HCT116 (cell line): ENCODE data around the gene TSPEAR. TPM values are rescaled to one million over a fixed set of nuclear protein-coding genes. Genes with fewer than 3 reads are reported as not detected.

Experiments used
- ATAC-seq: fragments of 200-7000 bp; cut with Tn5 transposase; 2 replicates; pipeline ENCODE4 v1.9.1; 2020; ENCODE audit warnings: mild to moderate bottlenecking, moderate library complexity
- BruUV-seq: library from RNA; stranded (reverse); fragments of 400-500 nt; replicated peaks from 2 replicates; lab custom pipeline; 2021; lab: Mats Ljungman, UMichigan
- CTCF ChIA-PET: fragments of 300-600 bp; sonication (Branson Sonifier 250); formaldehyde crosslinking; loops from one replicate; lab custom pipeline; 2021; ENCODE audit warnings: antibody characterized with exemption; lab: Charles Lee
- POLR2A ChIA-PET: fragments of 300-600, 350-600 bp; sonication (Branson Sonifier 250); formaldehyde crosslinking; loops from one replicate; lab custom pipeline; 2021; ENCODE audit warnings: antibody characterized with exemption; lab: Charles Lee
- RAD21 ChIA-PET, 2 experiments: fragments of 300-600 bp; sonication (Branson Sonifier 250); formaldehyde crosslinking; loops; one replicate each; lab custom pipeline; 2023; ENCODE audit warnings: low total read pairs in 2 of 2; ENCODE audit not compliant: uncharacterized antibody in 2 of 2, unreplicated experiment in 2 of 2, low non-redundant PET in 1 of 2; lab: Charles Lee
- DNase-seq: peaks from one replicate; pipeline ENCODE4 v3.0.0-alpha.2; 2010; ENCODE audit warnings: low read depth, low spot score
- H2AFZ ChIP-seq: fragments of 200-600 bp; shearing (Covaris generic), sonication (generic); 2 replicates; pipeline ENCODE4 v1.6.1; 2017; ENCODE audit warnings: low read depth, mixed run types, mixed read lengths, antibody characterized with exemption, low read length; ENCODE audit not compliant: poor library complexity, severe bottlenecking
- H3K27ac ChIP-seq: 2 replicates; pipeline ENCODE4 v1.5.1; 2012; ENCODE audit warnings: low read depth, low read length
- H3K27me3 ChIP-seq: fragments of 200-600 bp; sonication (generic); 2 replicates; pipeline ENCODE4 v1.6.1; 2016; ENCODE audit warnings: mixed run types, low read length, mixed read lengths; ENCODE audit not compliant: insufficient read depth
- H3K36me3 ChIP-seq, 2 experiments: fragments of 200-500 bp in 1 of 2; fragments of 200-600 bp in 1 of 2; sonication (Bioruptor generic) in 1 of 2; sonication (generic) in 1 of 2; 2 replicates each; pipeline versions ENCODE4 v1.5.1 to v1.6.1; 2014 to 2016; ENCODE audit warnings: low read length in 2 of 2, inconsistent platforms in 1 of 2, mixed read lengths in 1 of 2, mixed run types in 1 of 2; ENCODE audit not compliant: insufficient read depth in 2 of 2, control insufficient read depth in 1 of 2
- H3K4me1 ChIP-seq, 2 experiments: fragments of 200-600 bp in 1 of 2; sonication (generic) in 1 of 2; 2 replicates each; pipeline versions ENCODE4 v1.5.1 to v1.6.1; 2012 to 2017; ENCODE audit warnings: low read length in 2 of 2, inconsistent platforms in 1 of 2, mild to moderate bottlenecking in 1 of 2, mixed read lengths in 1 of 2, mixed run types in 1 of 2, moderate library complexity in 1 of 2; ENCODE audit not compliant: insufficient read depth in 2 of 2, control insufficient read depth in 1 of 2
- H3K4me2 ChIP-seq: fragments of 200-600 bp; sonication (generic); 2 replicates; pipeline ENCODE4 v1.6.1; 2017; ENCODE audit warnings: mixed run types, low read length, mixed read lengths
- H3K4me3 ChIP-seq, 2 experiments: fragments of 200-600 bp in 1 of 2; sonication (generic) in 1 of 2; replicated peaks in 1 of 2; 2 replicates each; pipeline ENCODE4 v1.5.1; 2011 to 2016; ENCODE audit warnings: low read length in 2 of 2, control low read depth in 1 of 2, low read depth in 1 of 2, mild to moderate bottlenecking in 1 of 2, mixed read lengths in 1 of 2, mixed run types in 1 of 2
- H3K79me2 ChIP-seq: fragments of 200-600 bp; sonication (generic); 2 replicates; pipeline ENCODE4 v1.6.1; 2017; ENCODE audit warnings: mild to moderate bottlenecking, mixed run types, low read length, moderate library complexity, mixed read lengths; ENCODE audit not compliant: insufficient read depth
- H3K9ac ChIP-seq: fragments of 200-600 bp; sonication (generic); 2 replicates; pipeline ENCODE4 v1.6.1; 2016; ENCODE audit warnings: low read length, mixed read lengths
- H3K9me2 ChIP-seq: fragments of 200-600 bp; sonication (generic), shearing (Covaris generic); 2 replicates; pipeline ENCODE4 v1.6.1; 2017; ENCODE audit warnings: mixed run types, mild to moderate bottlenecking, moderate library complexity; ENCODE audit not compliant: insufficient read depth
- H3K9me3 ChIP-seq, 2 experiments: fragments of 200-500 bp in 1 of 2; fragments of 200-600 bp in 1 of 2; sonication (Bioruptor generic) in 1 of 2; sonication (generic) in 1 of 2; 2 replicates each; pipeline ENCODE4 v1.6.1; 2014 to 2017; ENCODE audit warnings: low read length in 2 of 2, mixed read lengths in 2 of 2, inconsistent platforms in 1 of 2, low read depth in 1 of 2, mild to moderate bottlenecking in 1 of 2, mixed run types in 1 of 2, moderate library complexity in 1 of 2; ENCODE audit not compliant: control insufficient read depth in 1 of 2, insufficient read depth in 1 of 2
- H4K20me1 ChIP-seq: fragments of 200-600 bp; sonication (generic), shearing (Covaris generic); 2 replicates; pipeline ENCODE4 v1.6.1; 2017; ENCODE audit warnings: mixed run types, mild to moderate bottlenecking, moderate library complexity; ENCODE audit not compliant: insufficient read depth
- EZH2 ChIP-seq: fragments of 200-600 bp; sonication (generic); IDR thresholded peaks from 2 replicates; pipeline ENCODE4 v1.6.1; 2017; ENCODE audit warnings: antibody characterized with exemption, mixed run types
- POLR2AphosphoS5 ChIP-seq: IDR thresholded peaks from 2 replicates; pipeline ENCODE4 v1.6.1; 2011; ENCODE audit warnings: mild to moderate bottlenecking, low read depth, low read length, moderate library complexity
- ZFX ChIP-seq: fragments of 450-650 bp; IDR thresholded peaks from 2 replicates; pipeline ENCODE4 v1.6.1; 2017
- intact Hi-C: fragments of 100-400 bp; cut with micrococcal nuclease; formaldehyde crosslinking; loops from 2 replicates; pipeline ENCODE4 v1.10.0; 2022
- total RNA-seq: library from RNA; stranded (reverse); gene quantifications from one replicate; pipeline ENCODE4 v1.2.1, GENCODE V29; 2021; ENCODE audit not compliant: unreplicated experiment
- TF ChIP-seq, protein P1 (sequence below): IDR thresholded peaks from 2 replicates; pipeline ENCODE4 v1.6.1; 2012

TSPEAR gene
- total RNA-seq, 1 experiment from 2014 or later, result not detected

DNA sequence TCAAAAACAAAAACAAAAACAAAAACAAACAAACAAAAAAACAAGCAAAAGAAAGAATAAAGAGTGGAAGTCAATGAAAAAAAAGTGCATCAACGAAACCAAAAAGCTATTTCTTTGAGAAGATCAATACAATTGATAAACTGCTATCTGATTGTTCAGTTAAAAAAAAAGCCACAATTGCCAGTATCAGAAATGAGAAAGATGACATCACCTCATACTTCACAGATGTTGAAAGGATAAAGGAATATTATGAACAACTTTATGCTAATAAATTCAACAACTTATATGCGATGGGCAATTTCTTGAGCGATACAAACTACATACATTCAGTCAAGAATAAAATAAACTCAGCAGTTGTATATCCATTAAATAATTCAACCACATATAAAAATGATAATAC lies 258.3 kb downstream of the TSPEAR start:
- no peak overlapping the region for H3K4me3 ChIP-seq
- no peaks in the 10 kb centered on the region for H3K9me3 ChIP-seq
- TF ChIP-seq ZFX (no peak), POLR2AphosphoS5 (no peak)
- TF ChIP-seq, protein P1, sequence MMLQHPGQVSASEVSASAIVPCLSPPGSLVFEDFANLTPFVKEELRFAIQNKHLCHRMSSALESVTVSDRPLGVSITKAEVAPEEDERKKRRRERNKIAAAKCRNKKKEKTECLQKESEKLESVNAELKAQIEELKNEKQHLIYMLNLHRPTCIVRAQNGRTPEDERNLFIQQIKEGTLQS, result no peak
- TF ChIP-seq, all 23 proteins: peak for 0
- Histone ChIP-seq H3K9ac (no peak overlapping the region), H3K9me2 (no peaks in the 10 kb centered on the region), H3K27ac (no peak overlapping the region), H2AFZ (no peak overlapping the region), H4K20me1 (no peaks in the 10 kb centered on the region), H3K4me1 (peaks cover 6 to 10% of the 10 kb centered on the region in 2 experiments; a peak in 3 of 4 replicates), H3K36me3 (no peaks in the 10 kb centered on the region), H3K79me2 (no peaks in the 10 kb centered on the region), H3K4me2 (no peak overlapping the region), H3K27me3 (peaks cover 26% of the 10 kb centered on the region)
- CTCF ChIA-PET, result no interaction called here
- no peak for ATAC-seq
- RAD21 ChIA-PET, result no interaction called here
- no TSS peak for BruUV-seq
- intact Hi-C loops, result no loop called here
- POLR2A ChIA-PET, result no interaction called here
- no peak for DNase-seq

- CTCF ChIA-PET, result no interaction called here
- Histone ChIP-seq H3K79me2 (no peaks in the 10 kb centered on the region), H3K27me3 (peaks cover 26% of the 10 kb centered on the region), H3K9me3 (no peaks in the 10 kb centered on the region), H4K20me1 (no peaks in the 10 kb centered on the region), H3K9me2 (no peaks in the 10 kb centered on the region), H3K4me1 (peaks cover 2 to 5% of the 10 kb centered on the region in 2 experiments; a peak in 3 of 4 replicates), H3K9ac (no peak overlapping the region), H3K4me3 (no peak overlapping the region), H3K27ac (no peak overlapping the region), H3K36me3 (no peaks in the 10 kb centered on the region), H3K4me2 (no peak overlapping the region), H2AFZ (no peak overlapping the region)
- POLR2A ChIA-PET, result no interaction called here
- RAD21 ChIA-PET, result no interaction called here
- no TSS peak for BruUV-seq
- no peak for TF ChIP-seq EZH2
- TF ChIP-seq ZFX, result no peak
- DNase-seq (no peak), ATAC-seq (no peak)
- intact Hi-C loops, result no loop called here
Measured at GRCh38 chr21:44450999-44451398, 260.4 kb downstream of the TSPEAR start.
